Glutamatergic neuron (in vitro differentiated cells): ENCODE results near the gene MYOCD. TPM values are rescaled to one million over a fixed set of nuclear protein-coding genes. Genes with fewer than 3 reads are reported as not detected.

ENCODE experiments used
- DNase-seq: peaks from one replicate; pipeline ENCODE4 v3.0.0; 2022
- H3K27ac Mint-ChIP-seq: one replicate; pipeline ENCODE4 v1.8.0; 2020; ENCODE audit warnings: mild to moderate bottlenecking, mixed read lengths, inconsistent platforms; ENCODE audit not compliant: unreplicated experiment
- H3K27me3 Mint-ChIP-seq: one replicate; pipeline ENCODE4 v1.8.0; 2020; ENCODE audit warnings: mild to moderate bottlenecking, moderate library complexity, mixed read lengths, inconsistent platforms; ENCODE audit not compliant: unreplicated experiment
- H3K36me3 Mint-ChIP-seq: one replicate; pipeline ENCODE4 v1.8.0; 2020; ENCODE audit warnings: mild to moderate bottlenecking, mixed read lengths, inconsistent platforms; ENCODE audit not compliant: unreplicated experiment
- H3K4me1 Mint-ChIP-seq: one replicate; pipeline ENCODE4 v1.8.0; 2020; ENCODE audit warnings: mild to moderate bottlenecking, low read depth, mixed read lengths, inconsistent platforms; ENCODE audit not compliant: unreplicated experiment
- H3K4me3 Mint-ChIP-seq: one replicate; pipeline ENCODE4 v1.8.0; 2020; ENCODE audit warnings: mild to moderate bottlenecking, mixed read lengths, inconsistent platforms; ENCODE audit not compliant: unreplicated experiment
- H3K9me3 Mint-ChIP-seq: one replicate; pipeline ENCODE4 v1.8.0; 2020; ENCODE audit warnings: mild to moderate bottlenecking, moderate library complexity, mixed read lengths, inconsistent platforms; ENCODE audit not compliant: unreplicated experiment
- CTCF ChIP-seq: fragments of 200-600 bp; sonication (generic); IDR thresholded peaks from one replicate; pipeline ENCODE4 v1.5.0; 2021; ENCODE audit not compliant: partially characterized antibody, unreplicated experiment
- total RNA-seq: library from RNA; stranded (reverse); fragmentation: NEBNext Ultra II Directional; extraction: Animal tissue kit (Norgen Biotek cat#: 25700); gene quantifications from one replicate; pipeline ENCODE4 v1.2.1, GENCODE V29; 2021; ENCODE audit not compliant: unreplicated experiment

MYOCD gene
- total RNA-seq, 1 donor from 2014 or later: not detected

- H3K9me3 Mint-ChIP-seq: no peaks in the 10 kb centered on the region
- TF ChIP-seq CTCF: no peak
Observed at GRCh38 chr17:12693640-12694039, 27.9 kb downstream of the MYOCD start.

GRCh38 chr17:12706070-12706469 is 40.4 kb downstream of the MYOCD start:
- DNase-seq: no peak
- H3K27ac Mint-ChIP-seq: no peak overlapping the region
- no peaks in the 10 kb centered on the region for H3K9me3 Mint-ChIP-seq
- no peaks in the 10 kb centered on the region for H3K4me1 Mint-ChIP-seq
- no peaks in the 10 kb centered on the region for H3K27me3 Mint-ChIP-seq
- H3K4me3 Mint-ChIP-seq: no peak overlapping the region
- no peaks in the 10 kb centered on the region for H3K36me3 Mint-ChIP-seq
- no peak for TF ChIP-seq CTCF

More at GRCh38 chr17:12693640-12694039, 27.9 kb downstream of the MYOCD start:
- Mint-ChIP-seq H3K4me3 (no peak overlapping the region), H3K27ac (no peak overlapping the region), H3K36me3 (no peaks in the 10 kb centered on the region), H3K4me1 (no peaks in the 10 kb centered on the region), H3K27me3 (no peaks in the 10 kb centered on the region)
- no peak for DNase-seq

GRCh38 chr17:12709063-12709462 is 43.4 kb downstream of the MYOCD start:
- no peak overlapping the region for H3K4me3 Mint-ChIP-seq
- no peaks in the 10 kb centered on the region for H3K9me3 Mint-ChIP-seq
- no peak overlapping the region for H3K27ac Mint-ChIP-seq
- no peaks in the 10 kb centered on the region for H3K4me1 Mint-ChIP-seq
- H3K27me3 Mint-ChIP-seq: no peaks in the 10 kb centered on the region
- no peak for TF ChIP-seq CTCF
- no peak for DNase-seq
- H3K36me3 Mint-ChIP-seq: no peaks in the 10 kb centered on the region

- no peaks in the 10 kb centered on the region for H3K4me1 Mint-ChIP-seq
- no peak for TF ChIP-seq CTCF
- no peaks in the 10 kb centered on the region for H3K9me3 Mint-ChIP-seq
- H3K4me3 Mint-ChIP-seq: no peak overlapping the region
- no peak overlapping the region for H3K27ac Mint-ChIP-seq
- DNase-seq: no peak
- no peaks in the 10 kb centered on the region for H3K27me3 Mint-ChIP-seq
- H3K36me3 Mint-ChIP-seq: no peaks in the 10 kb centered on the region
Observed at GRCh38 chr17:12712415-12712814, 46.7 kb downstream of the MYOCD start.

GRCh38 chr17:12712941-12713340 is 47.3 kb downstream of the MYOCD start:
- Mint-ChIP-seq H3K4me3 (no peak overlapping the region), H3K36me3 (no peaks in the 10 kb centered on the region), H3K9me3 (no peaks in the 10 kb centered on the region), H3K27ac (no peak overlapping the region), H3K27me3 (peaks cover 2% of the 10 kb centered on the region), H3K4me1 (no peaks in the 10 kb centered on the region)
- DNase-seq: no peak
- no peak for TF ChIP-seq CTCF
